Fibroblast of peridontal ligament (primary cell): ENCODE results near the gene DTNBP1.
A peak's percentile ranks its signal among the peaks of the same experiment; 100 is the strongest.

Experiments
- DNase-seq: peaks from one replicate; pipeline ENCODE4 v3.0.0-alpha.2; 2010; ENCODE audit errors: extremely low read depth

The DTNBP1 gene

GRCh38 chr6:15626160-15626559, 36.7 kb downstream of the DTNBP1 start:
- DNase-seq, result no peak

GRCh38 chr6:15623276-15624116, 39.3 kb downstream of the DTNBP1 start:
- DNase-seq, result peak; percentile 72

- DNase-seq, result no peak
These were observed 40.6 kb downstream of the DTNBP1 start for GRCh38 chr6:15622045-15622740.

GRCh38 chr6:15621203-15622044, 41.4 kb downstream of the DTNBP1 start:
- no peak for DNase-seq

GRCh38 chr6:15620611-15621010, 42.2 kb downstream of the DTNBP1 start:
- no peak for DNase-seq

- DNase-seq, result no peak
These were observed 43.5 kb downstream of the DTNBP1 start for GRCh38 chr6:15619330-15619729.

- no peak for DNase-seq
These were observed 44.1 kb downstream of the DTNBP1 start for GRCh38 chr6:15618685-15619084.

GRCh38 chr6:15616261-15616660, 46.6 kb downstream of the DTNBP1 start:
- DNase-seq, result no peak

GRCh38 chr6:15615802-15616201, 47.0 kb downstream of the DTNBP1 start:
- no peak for DNase-seq

- no peak for DNase-seq
These were observed 48.6 kb downstream of the DTNBP1 start for GRCh38 chr6:15614277-15614676.

- DNase-seq, result peak; percentile 38
These were observed 54.4 kb downstream of the DTNBP1 start for GRCh38 chr6:15608396-15608795.

- DNase-seq, result no peak
These were observed 55.2 kb downstream of the DTNBP1 start for GRCh38 chr6:15607603-15608002.

GRCh38 chr6:15606347-15606746, 56.5 kb downstream of the DTNBP1 start:
- no peak for DNase-seq

GRCh38 chr6:15604843-15605242, 58.0 kb downstream of the DTNBP1 start:
- no peak for DNase-seq

- DNase-seq, result no peak
These were observed 60.7 kb downstream of the DTNBP1 start for GRCh38 chr6:15602154-15602553.

GRCh38 chr6:15598273-15598798, 64.5 kb downstream of the DTNBP1 start:
- no peak for DNase-seq

GRCh38 chr6:15596186-15596896, 66.5 kb downstream of the DTNBP1 start:
- DNase-seq, result no peak

GRCh38 chr6:15595461-15596173, 67.2 kb downstream of the DTNBP1 start:
- DNase-seq, result peak; percentile 30

GRCh38 chr6:15594512-15595259, 68.1 kb downstream of the DTNBP1 start:
- no peak for DNase-seq

- DNase-seq, result peak; percentile 27
These were observed 69.0 kb downstream of the DTNBP1 start for GRCh38 chr6:15593798-15594197.
